ENCODE results near the gene TCTN1. TPM values are rescaled to one million over a fixed set of nuclear protein-coding genes. Genes with fewer than 3 reads are reported as not detected.

The TCTN1 gene
- total and polyA plus RNA-seq, 2 of the 8 experiments (the other 6 are each of a cell fraction or from before 2014, with no cell fraction given), result 14.7 to 16.4 TPM

DNA sequence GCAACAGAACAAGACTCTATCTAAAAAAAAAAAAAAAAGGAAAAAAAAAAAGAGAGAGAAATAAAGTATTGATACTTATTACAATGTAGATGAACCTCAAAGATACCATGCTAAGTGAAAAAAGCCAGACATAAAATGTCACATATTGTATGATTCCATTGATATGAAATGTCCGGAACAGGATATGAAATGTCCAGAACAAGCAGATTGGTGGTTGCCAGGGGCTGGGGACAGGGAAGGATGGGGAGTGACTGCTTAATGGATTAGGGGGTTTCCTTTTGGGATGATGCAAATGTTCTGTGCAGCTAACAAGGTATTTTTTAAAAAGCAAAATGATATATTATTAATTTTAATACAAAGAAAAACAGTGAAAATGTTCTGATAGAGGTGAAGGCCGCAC is 70.0 kb downstream of the TCTN1 start:
- no peak overlapping the region for H4K5ac ChIP-seq (ENCODE audit: insufficient read length, low read depth, low read length)
- no peaks in the 10 kb centered on the region for H3K79me2 ChIP-seq (ENCODE audit: control insufficient read depth in 1 of 2, insufficient read depth in 2 of 2, low read length in 2 of 2)
- TF ChIP-seq, protein P1, sequence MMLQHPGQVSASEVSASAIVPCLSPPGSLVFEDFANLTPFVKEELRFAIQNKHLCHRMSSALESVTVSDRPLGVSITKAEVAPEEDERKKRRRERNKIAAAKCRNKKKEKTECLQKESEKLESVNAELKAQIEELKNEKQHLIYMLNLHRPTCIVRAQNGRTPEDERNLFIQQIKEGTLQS (IDR thresholded peaks at IDR 0.05; ENCODE audit: insufficient read depth, low read depth, low read length), result no peak
- TF ChIP-seq RBBP5 (IDR thresholded peaks at IDR 0.05; ENCODE audit: borderline replicate concordance, low read depth, low read length) (no peak), CBX8 (IDR thresholded peaks at IDR 0.05; ENCODE audit: borderline replicate concordance, low read depth, low read length) (no peak), KDM1A (IDR thresholded peaks at IDR 0.05; ENCODE audit: borderline replicate concordance, low read length) (no peak), SUZ12 (IDR thresholded peaks at IDR 0.05; ENCODE audit: low read length) (no peak), BRCA1 (IDR thresholded peaks at IDR 0.05; ENCODE audit: low read depth, low read length) (no peak)
- no peak overlapping the region for H4K8ac ChIP-seq (ENCODE audit: extremely low read depth, insufficient read depth, low read length)
- WGBS, 2 experiments (ENCODE audit: extremely low coverage in 1 of 2, insufficient coverage in 1 of 2, insufficient read length in 1 of 2, insufficient replicate concordance in 2 of 2, low coverage in 1 of 2, low lambda C conversion rate in 2 of 2, missing lambda C conversion rate in 1 of 2), result 95% methylated on average over 2 of the region's 2 CpGs; no CpG with 5 or more reads in 1 of the 2 experiments
- H2BK120ac ChIP-seq (replicated peaks; ENCODE audit: low read depth, low read length), result no peak overlapping the region
- H3K4me2 ChIP-seq (ENCODE audit: insufficient read depth in 1 of 2, low read depth in 2 of 2, low read length in 2 of 2), result no peak overlapping the region
- no peaks in the 10 kb centered on the region for H3K9me3 ChIP-seq (ENCODE audit: insufficient read depth in 2 of 2, low read depth in 1 of 2, low read length in 1 of 2)
- H3K36me3 ChIP-seq (ENCODE audit: control insufficient read depth in 2 of 4, insufficient read depth in 4 of 4, low read length in 3 of 4), result no peaks in the 10 kb centered on the region
- DNase-seq (ENCODE audit: low read depth in 1 of 2, low spot score in 2 of 2) (no peak), FAIRE-seq (no peak)
- no peak overlapping the region for H3K18ac ChIP-seq (ENCODE audit: extremely low read depth, low read length)
- no peak overlapping the region for H2BK20ac ChIP-seq (ENCODE audit: low read length)
- peaks cover 0 to 13% (median 9%) of the 10 kb centered on the region in 4 experiments; a peak in 5 of 7 replicates for H3K27me3 ChIP-seq (replicated peaks in 1 of 4; ENCODE audit: control insufficient read depth in 3 of 4, extremely low read depth in 1 of 4, insufficient read depth in 3 of 4, low read length in 3 of 4)
- H4K91ac ChIP-seq (replicated peaks; ENCODE audit: insufficient read length, low read length), result no peak overlapping the region
- H2BK5ac ChIP-seq (ENCODE audit: low read depth, low read length), result no peak overlapping the region
- no peak overlapping the region for H2BK15ac ChIP-seq (ENCODE audit: low read length)
- H3K4me1 ChIP-seq (replicated peaks in 1 of 4; ENCODE audit: control insufficient read depth in 3 of 4, insufficient read depth in 4 of 4, low read length in 3 of 4), result peaks cover 0 to 2% (median 0%) of the 10 kb centered on the region in 4 experiments; a peak in 2 of 7 replicates
- no peak overlapping the region for H3K27ac ChIP-seq (ENCODE audit: low read depth, low read length)
- no peaks in the 10 kb centered on the region for H3K79me1 ChIP-seq (ENCODE audit: low read depth, low read length)
- no peak overlapping the region for H3K23ac ChIP-seq (ENCODE audit: insufficient read length)
- H3K56ac ChIP-seq (replicated peaks; ENCODE audit: insufficient read length, low read depth, low read length), result no peak overlapping the region
- no peak overlapping the region for H2AK5ac ChIP-seq (ENCODE audit: low read depth, low read length)
- H2AFZ ChIP-seq (ENCODE audit: low read length), result no peak overlapping the region
- no peaks in the 10 kb centered on the region for H4K20me1 ChIP-seq (replicated peaks in 1 of 2; ENCODE audit: control insufficient read depth in 1 of 2, insufficient read depth in 2 of 2, low read length in 2 of 2)
- H2BK12ac ChIP-seq (ENCODE audit: low read depth, low read length), result no peak overlapping the region
- POLR2A ChIA-PET (ENCODE audit: partially characterized antibody), result interaction anchor here (1.3 kb wide), 1 partner anchor 10 kb away, joined by 3 read pairs; no protein-coding TSS in a partner anchor
- H3K4ac ChIP-seq (replicated peaks; ENCODE audit: insufficient read length, low read depth, low read length), result no peak overlapping the region
- H3K14ac ChIP-seq (ENCODE audit: insufficient read length), result no peak overlapping the region
- no peak overlapping the region for H3K9ac ChIP-seq (replicated peaks in 1 of 4; ENCODE audit: extremely low read depth in 1 of 4, low read depth in 3 of 4, low read length in 3 of 4)
- CTCF ChIA-PET (ENCODE audit: partially characterized antibody), result no interaction called here
- H3K4me3 ChIP-seq (ENCODE audit: extremely low read depth in 1 of 4, insufficient read depth in 2 of 4, low read depth in 3 of 4, low read length in 4 of 4), result no peak overlapping the region
- peaks cover 2% of the 10 kb centered on the region for H3K23me2 ChIP-seq (ENCODE audit: low read depth, low read length)

Data from H1 (cell line).